Smooth muscle cell (in vitro differentiated cells): ENCODE measurements around the gene PRR5L. TPM values are rescaled to one million over a fixed set of nuclear protein-coding genes. Genes with fewer than 3 reads are reported as not detected.

Experiments
- DNase-seq: peaks from one replicate; lab custom pipeline; 2025; ENCODE audit not compliant: unreplicated experiment; lab: John Stamatoyannopoulos, UW
- H2AFZ ChIP-seq: fragments of 200-600 bp; sonication (generic); 2 replicates; pipeline ENCODE4 v1.6.0; 2016; ENCODE audit warnings: antibody characterized with exemption, low read depth, mild to moderate bottlenecking
- H3F3A ChIP-seq: fragments of 200-600 bp; sonication (generic); 2 replicates; pipeline ENCODE4 v1.6.0; 2017; ENCODE audit warnings: antibody characterized with exemption, low read depth
- H3K27ac ChIP-seq: fragments of 200-600 bp; sonication (generic); 2 replicates; pipeline ENCODE4 v1.5.1; 2016; ENCODE audit warnings: low read depth, mild to moderate bottlenecking
- H3K27me3 ChIP-seq: fragments of 200-600 bp; sonication (generic); 2 replicates; pipeline ENCODE4 v1.6.1; 2016; ENCODE audit warnings: low read depth, mild to moderate bottlenecking
- H3K36me3 ChIP-seq: fragments of 200-600 bp; sonication (generic); 2 replicates; pipeline ENCODE4 v1.5.1; 2016; ENCODE audit warnings: low read depth
- H3K4me1 ChIP-seq: fragments of 200-600 bp; sonication (generic); 2 replicates; pipeline ENCODE4 v1.5.1; 2016; ENCODE audit warnings: low read depth
- H3K4me2 ChIP-seq: fragments of 200-600 bp; sonication (generic); 2 replicates; pipeline ENCODE4 v1.6.0; 2016; ENCODE audit warnings: mild to moderate bottlenecking
- H3K4me3 ChIP-seq: fragments of 200-600 bp; sonication (generic); 2 replicates; pipeline ENCODE4 v1.5.1; 2016; ENCODE audit warnings: mild to moderate bottlenecking
- H3K79me2 ChIP-seq: fragments of 200-600 bp; sonication (generic); 2 replicates; pipeline ENCODE4 v1.6.0; 2016; ENCODE audit warnings: low read depth, mild to moderate bottlenecking
- H3K9ac ChIP-seq: fragments of 200-600 bp; sonication (generic); 2 replicates; pipeline ENCODE4 v1.6.0; 2016; ENCODE audit warnings: low read depth
- H3K9me3 ChIP-seq: fragments of 200-600 bp; sonication (generic); replicated peaks from 2 replicates; pipeline ENCODE4 v1.5.1; 2016; ENCODE audit warnings: low read depth
- H4K20me1 ChIP-seq: fragments of 200-600 bp; sonication (generic); 2 replicates; pipeline ENCODE4 v1.6.0; 2016; ENCODE audit warnings: low read depth
- WGBS: methylation state at CpG from one replicate; pipeline ENCODE4 v1.1.7; 2016; ENCODE audit warnings: low lambda C conversion rate; 5-methylcytosine and 5-hydroxymethylcytosine counted together
- polyA plus RNA-seq: library from polyadenylated mRNA; unstranded; fragments of >200 nt; fragmentation: Nextera tagmentation; extraction: Ambion mirVana; gene quantifications from 2 replicates; pipeline ENCODE4 v1.2.1, GENCODE V29; 2016
- total RNA-seq: library from RNA; depleted of rRNA; stranded (reverse); fragments of >200 nt; gene quantifications from 2 replicates; pipeline ENCODE4 v1.2.3, GENCODE V29; 2014
- TF ChIP-seq, protein P1 (sequence below): fragments of 200-600 bp; sonication (generic); IDR thresholded peaks from 2 replicates; pipeline ENCODE4 v1.5.1; 2017; ENCODE audit warnings: borderline replicate concordance, mild to moderate bottlenecking, antibody characterized with exemption; ENCODE audit not compliant: insufficient read depth, poor library complexity, severe bottlenecking

Gene PRR5L
- total and polyA plus RNA-seq, 2 experiments from 2014 or later = 21.4 to 41.4 TPM

DNA sequence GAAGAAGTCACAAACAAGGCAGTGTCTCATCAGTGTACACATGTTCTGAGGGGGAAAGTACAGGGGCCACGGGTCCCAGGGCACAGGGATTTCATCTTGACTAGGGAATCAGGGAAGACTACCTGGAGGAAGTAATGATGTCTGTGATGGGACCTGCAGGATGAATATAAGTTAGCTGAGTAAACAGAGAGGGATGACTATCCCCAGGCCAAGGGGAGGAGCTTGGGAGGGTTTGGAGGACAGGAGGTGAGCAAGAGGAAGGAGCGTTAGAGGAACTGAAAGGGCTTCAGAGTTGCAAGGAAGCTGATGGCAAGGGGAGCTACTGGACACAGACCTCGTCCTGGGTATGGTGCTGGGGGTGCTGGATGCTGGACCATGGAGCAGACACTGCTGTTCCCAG, 157.6 kb downstream of the PRR5L start:
- TF ChIP-seq, protein P1, sequence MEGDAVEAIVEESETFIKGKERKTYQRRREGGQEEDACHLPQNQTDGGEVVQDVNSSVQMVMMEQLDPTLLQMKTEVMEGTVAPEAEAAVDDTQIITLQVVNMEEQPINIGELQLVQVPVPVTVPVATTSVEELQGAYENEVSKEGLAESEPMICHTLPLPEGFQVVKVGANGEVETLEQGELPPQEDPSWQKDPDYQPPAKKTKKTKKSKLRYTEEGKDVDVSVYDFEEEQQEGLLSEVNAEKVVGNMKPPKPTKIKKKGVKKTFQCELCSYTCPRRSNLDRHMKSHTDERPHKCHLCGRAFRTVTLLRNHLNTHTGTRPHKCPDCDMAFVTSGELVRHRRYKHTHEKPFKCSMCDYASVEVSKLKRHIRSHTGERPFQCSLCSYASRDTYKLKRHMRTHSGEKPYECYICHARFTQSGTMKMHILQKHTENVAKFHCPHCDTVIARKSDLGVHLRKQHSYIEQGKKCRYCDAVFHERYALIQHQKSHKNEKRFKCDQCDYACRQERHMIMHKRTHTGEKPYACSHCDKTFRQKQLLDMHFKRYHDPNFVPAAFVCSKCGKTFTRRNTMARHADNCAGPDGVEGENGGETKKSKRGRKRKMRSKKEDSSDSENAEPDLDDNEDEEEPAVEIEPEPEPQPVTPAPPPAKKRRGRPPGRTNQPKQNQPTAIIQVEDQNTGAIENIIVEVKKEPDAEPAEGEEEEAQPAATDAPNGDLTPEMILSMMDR = no peak

DNA sequence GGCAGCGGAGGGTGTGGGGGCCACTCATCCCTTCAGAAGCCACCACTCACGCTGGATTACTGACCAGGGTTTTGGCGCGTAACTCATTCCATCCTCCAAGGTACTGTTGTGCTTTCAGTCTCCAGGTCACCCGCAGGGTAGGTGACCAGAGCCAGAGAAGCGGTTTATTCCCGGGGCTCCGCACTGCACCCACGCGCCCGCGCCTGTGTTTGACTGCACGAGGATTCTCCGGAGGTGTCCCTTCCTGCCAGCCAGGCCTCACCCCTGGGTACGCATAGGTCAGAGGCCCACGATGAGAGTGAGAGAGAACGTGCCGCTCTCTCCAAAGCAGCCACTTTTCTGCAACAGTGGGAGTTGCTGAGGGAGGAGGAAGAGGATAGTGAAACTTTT, 158.5 kb downstream of the PRR5L start:
- TF ChIP-seq, protein P1 = no peak
- Histone ChIP-seq H3F3A (peaks cover 27% of the 10 kb centered on the region), H3K27me3 (no peaks in the 10 kb centered on the region), H3K27ac (peak overlapping the region; percentile 99), H3K4me1 (peaks cover 53% of the 10 kb centered on the region), H3K79me2 (no peaks in the 10 kb centered on the region), H2AFZ (no peak overlapping the region), H3K36me3 (no peaks in the 10 kb centered on the region), H3K4me3 (no peak overlapping the region), H3K9ac (peak overlapping the region; percentile 85), H4K20me1 (no peaks in the 10 kb centered on the region), H3K9me3 (no peaks in the 10 kb centered on the region), H3K4me2 (peak overlapping the region; percentile 64)
- WGBS = 75% methylated on average over 18 of the region's 18 CpGs
- DNase-seq = no peak

More for the DNA sequence above, 157.6 kb downstream of the PRR5L start:
- Histone ChIP-seq H3K27me3 (no peaks in the 10 kb centered on the region), H4K20me1 (no peaks in the 10 kb centered on the region), H3K27ac (peak overlapping the region; percentile 99), H3K79me2 (no peaks in the 10 kb centered on the region), H3F3A (peaks cover 27% of the 10 kb centered on the region), H3K4me2 (peak overlapping the region; percentile 52), H3K9me3 (no peaks in the 10 kb centered on the region), H2AFZ (no peak overlapping the region), H3K9ac (no peak overlapping the region), H3K4me3 (no peak overlapping the region), H3K4me1 (peaks cover 53% of the 10 kb centered on the region), H3K36me3 (no peaks in the 10 kb centered on the region)
- 78% methylated on average over 3 of the region's 3 CpGs for WGBS
- no peak for DNase-seq

DNA sequence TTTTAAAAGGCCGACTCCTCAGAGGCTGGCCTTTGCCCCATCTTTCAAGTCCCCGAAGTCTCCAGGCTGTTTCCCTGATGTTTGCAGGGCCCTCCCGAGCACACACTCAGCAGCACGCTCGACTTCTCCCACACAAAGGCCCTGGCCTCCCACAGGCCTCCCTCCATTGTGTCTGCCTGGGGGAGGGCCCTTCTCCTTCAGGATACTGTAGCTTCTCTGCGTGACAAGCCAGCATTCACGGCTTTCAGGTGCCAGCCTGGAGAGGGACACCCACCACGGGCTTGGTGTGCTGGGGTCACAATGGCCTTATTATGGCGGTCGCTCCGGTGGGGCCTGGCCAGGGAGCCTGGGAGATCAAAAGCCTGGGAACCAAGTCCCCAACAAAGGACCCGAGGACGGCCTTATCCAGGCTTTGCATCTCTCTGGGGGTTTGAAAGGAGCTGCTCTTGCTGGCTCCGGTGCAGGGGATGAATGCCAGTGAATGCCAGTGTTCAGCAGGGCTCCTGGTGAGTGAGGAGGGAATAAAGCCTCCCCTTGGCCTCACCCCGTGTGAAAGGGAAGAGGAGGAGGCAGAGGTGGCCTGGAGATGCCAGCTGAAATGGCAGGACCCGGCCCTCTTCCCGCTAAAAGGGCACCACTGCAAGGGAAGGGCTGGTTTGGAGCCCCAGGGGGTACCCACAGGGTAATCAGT, 159.0 kb downstream of the PRR5L start:
- Histone ChIP-seq H3K4me1 (peaks cover 50% of the 10 kb centered on the region), H3K9me3 (no peaks in the 10 kb centered on the region), H2AFZ (no peak overlapping the region), H3K9ac (peak overlapping the region; percentile 85), H3K27ac (peak overlapping the region; percentile 99), H3K36me3 (no peaks in the 10 kb centered on the region), H3K4me2 (peak overlapping the region; percentile 64), H3K27me3 (no peaks in the 10 kb centered on the region), H3K79me2 (no peaks in the 10 kb centered on the region), H4K20me1 (no peaks in the 10 kb centered on the region), H3F3A (peaks cover 27% of the 10 kb centered on the region), H3K4me3 (no peak overlapping the region)
- no peak for DNase-seq
- WGBS = 54% methylated on average over 17 of the region's 17 CpGs
- TF ChIP-seq, protein P1 = no peak

DNA sequence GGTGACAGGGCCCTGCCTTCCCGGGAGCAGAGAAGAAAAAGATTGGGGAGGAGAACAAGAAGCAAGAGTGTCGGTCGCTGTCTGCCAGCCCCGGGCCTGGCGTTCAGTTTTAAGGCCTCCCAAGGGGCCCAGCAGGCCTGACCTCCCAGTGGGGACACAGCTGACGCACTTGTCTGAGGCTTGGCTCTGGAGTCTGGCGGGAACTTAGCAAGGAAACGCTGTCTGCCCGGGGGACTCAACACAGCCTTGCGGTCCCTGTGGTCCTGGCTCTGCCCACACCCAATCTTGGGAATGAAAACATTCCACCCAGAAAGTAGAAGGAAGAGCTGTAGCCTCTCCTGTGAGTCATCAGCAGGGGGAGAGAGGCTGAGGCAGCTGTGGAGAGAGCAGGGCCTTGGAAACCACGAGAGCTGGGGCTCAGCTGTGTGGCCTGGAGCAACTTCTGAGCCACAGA, 159.6 kb downstream of the PRR5L start:
- Histone ChIP-seq H3K27ac (peak overlapping the region; percentile 99), H4K20me1 (no peaks in the 10 kb centered on the region), H3K4me3 (no peak overlapping the region), H2AFZ (no peak overlapping the region), H3K36me3 (no peaks in the 10 kb centered on the region), H3K9me3 (no peaks in the 10 kb centered on the region), H3K27me3 (no peaks in the 10 kb centered on the region), H3K4me2 (peak overlapping the region; percentile 64), H3F3A (peaks cover 27% of the 10 kb centered on the region), H3K4me1 (peaks cover 49% of the 10 kb centered on the region), H3K9ac (peak overlapping the region; percentile 85), H3K79me2 (no peaks in the 10 kb centered on the region)
- TF ChIP-seq, protein P1 = no peak
- DNase-seq = peak; percentile 50
- 0% methylated on average over 9 of the region's 11 CpGs for WGBS
